ENCODE results near the gene ZNF701.
"Not testable (repeated sequence)": the region's sequence is repeated elsewhere in the genome, so short reads cannot be mapped to it uniquely, and the experiment has no call there.

Gene ZNF701

GRCh38 chr19:52567921-52568320, 2.2 kb upstream of the ZNF701 start:
- ChIA-PET CTCF (interaction anchor here (0.6 kb wide), 1 partner anchor 227 kb away, joined by 3 read pairs; no protein-coding TSS in a partner anchor), POLR2A (no interaction called here)
- no peak for TF ChIP-seq FOXA1 (IDR thresholded peaks at IDR 0.05)
- TF ChIP-seq SUZ12 (IDR thresholded peaks at IDR 0.05), result no peak
- TF ChIP-seq CTBP1 (IDR thresholded peaks at IDR 0.05; ENCODE audit: borderline replicate concordance), result no peak
- no peak for TF ChIP-seq SP1 (IDR thresholded peaks at IDR 0.05)
- TF ChIP-seq BHLHE40 (IDR thresholded peaks at IDR 0.05; ENCODE audit: borderline replicate concordance), result no peak
- TF ChIP-seq PKNOX1 (IDR thresholded peaks at IDR 0.05), result no peak
- no peak for TF ChIP-seq ARNT (IDR thresholded peaks at IDR 0.05)
- TF ChIP-seq ELF4 (IDR thresholded peaks at IDR 0.05), result no peak
- no peak for TF ChIP-seq L3MBTL2 (conservative IDR thresholded peaks at IDR 0.05)
- TF ChIP-seq FOXM1 (IDR thresholded peaks at IDR 0.05; ENCODE audit: borderline replicate concordance), result no peak
- no peak for TF ChIP-seq ZNF384 (IDR thresholded peaks at IDR 0.05)
- TF ChIP-seq FOXK2 (IDR thresholded peaks at IDR 0.05), result no peak
- TF ChIP-seq HDGF (IDR thresholded peaks at IDR 0.05; ENCODE audit: borderline replicate concordance), result no peak
- TF ChIP-seq NFRKB (IDR thresholded peaks at IDR 0.05), result no peak
- no peak for TF ChIP-seq LEF1 (IDR thresholded peaks at IDR 0.05; ENCODE audit: borderline replicate concordance)
- TF ChIP-seq TARDBP (IDR thresholded peaks at IDR 0.05), result no peak
- DNase-seq (ENCODE audit: extremely low spot score), result no peak

GRCh38 chr19:52569638-52569999, 468 bp upstream of the ZNF701 start:
- POLR2A ChIA-PET, CTCF ChIA-PET: not testable (repeated sequence)
- DNase-seq (ENCODE audit: extremely low spot score), result peak; percentile 7

DNA sequence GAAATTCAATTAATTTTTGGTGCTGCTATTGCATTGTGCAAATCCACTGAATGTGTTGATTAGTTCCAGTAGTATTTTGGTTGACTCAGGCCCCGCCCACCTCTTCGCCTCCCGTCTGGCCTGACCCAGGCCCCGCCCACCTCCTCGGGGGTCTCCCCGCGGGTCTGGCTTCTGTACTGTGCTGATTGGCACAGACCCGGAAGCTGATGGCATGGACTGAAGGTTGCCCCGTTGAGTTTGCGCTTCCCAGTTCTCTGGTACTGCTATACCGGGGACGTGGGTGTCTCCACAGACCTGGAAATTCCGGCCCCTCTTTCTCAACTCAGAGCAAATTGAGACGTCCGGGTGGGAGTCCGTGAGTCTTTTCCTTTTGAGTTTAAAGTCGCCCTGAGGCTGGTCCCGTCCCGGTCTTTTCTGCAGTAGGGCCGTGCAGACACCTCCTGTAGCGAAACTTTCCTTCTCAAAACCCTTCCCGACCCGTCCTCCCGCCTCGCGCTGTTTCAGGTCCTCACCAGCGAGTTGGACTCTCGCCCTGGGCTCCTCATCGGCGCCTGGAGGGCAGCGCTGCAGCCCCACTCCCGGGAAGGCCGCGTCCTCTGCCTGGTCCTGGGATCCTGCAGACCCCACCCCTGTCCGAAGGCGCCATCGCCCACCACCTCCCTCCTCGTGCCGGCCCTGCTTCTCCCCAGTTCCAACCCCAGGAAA, 14.8 kb downstream of the ZNF701 start:
- POLR2A ChIA-PET, result no interaction called here
- no peak for TF ChIP-seq ELF4 (IDR thresholded peaks at IDR 0.05)
- TF ChIP-seq CTBP1 (IDR thresholded peaks at IDR 0.05; ENCODE audit: borderline replicate concordance), result no peak
- no peak for TF ChIP-seq FOXM1 (IDR thresholded peaks at IDR 0.05; ENCODE audit: borderline replicate concordance)
- TF ChIP-seq LEF1 (IDR thresholded peaks at IDR 0.05; ENCODE audit: borderline replicate concordance), result no peak
- no peak for TF ChIP-seq BHLHE40 (IDR thresholded peaks at IDR 0.05; ENCODE audit: borderline replicate concordance)
- TF ChIP-seq ARNT (IDR thresholded peaks at IDR 0.05), result no peak
- TF ChIP-seq FOXA1 (IDR thresholded peaks at IDR 0.05), result no peak
- no peak for TF ChIP-seq L3MBTL2 (conservative IDR thresholded peaks at IDR 0.05)
- TF ChIP-seq HDGF (IDR thresholded peaks at IDR 0.05; ENCODE audit: borderline replicate concordance), result no peak
- no peak for TF ChIP-seq SP1 (IDR thresholded peaks at IDR 0.05)
- no peak for TF ChIP-seq NFRKB (IDR thresholded peaks at IDR 0.05)
- no peak for TF ChIP-seq TARDBP (IDR thresholded peaks at IDR 0.05)
- no peak for TF ChIP-seq PKNOX1 (IDR thresholded peaks at IDR 0.05)
- no peak for TF ChIP-seq SUZ12 (IDR thresholded peaks at IDR 0.05)
- no peak for TF ChIP-seq ZNF384 (IDR thresholded peaks at IDR 0.05)
- CTCF ChIA-PET, result no interaction called here
- DNase-seq (ENCODE audit: extremely low spot score), result no peak

- TF ChIP-seq FOXK2 (IDR thresholded peaks at IDR 0.05) (no peak), ARNT (IDR thresholded peaks at IDR 0.05) (no peak), CTBP1 (IDR thresholded peaks at IDR 0.05; ENCODE audit: borderline replicate concordance) (no peak), SUZ12 (IDR thresholded peaks at IDR 0.05) (no peak), NFRKB (IDR thresholded peaks at IDR 0.05) (no peak), ELF4 (IDR thresholded peaks at IDR 0.05) (no peak), FOXM1 (IDR thresholded peaks at IDR 0.05; ENCODE audit: borderline replicate concordance) (no peak), FOXA1 (IDR thresholded peaks at IDR 0.05) (no peak), LEF1 (IDR thresholded peaks at IDR 0.05; ENCODE audit: borderline replicate concordance) (no peak), SP1 (IDR thresholded peaks at IDR 0.05) (no peak), HDGF (IDR thresholded peaks at IDR 0.05; ENCODE audit: borderline replicate concordance) (no peak), ZNF384 (IDR thresholded peaks at IDR 0.05) (no peak), PKNOX1 (IDR thresholded peaks at IDR 0.05) (no peak), TARDBP (IDR thresholded peaks at IDR 0.05) (no peak)
- no peak for DNase-seq (ENCODE audit: extremely low spot score)
- ChIA-PET CTCF (no interaction called here), POLR2A (no interaction called here)
These were observed 15.5 kb downstream of the ZNF701 start for GRCh38 chr19:52585604-52586003.

DNA sequence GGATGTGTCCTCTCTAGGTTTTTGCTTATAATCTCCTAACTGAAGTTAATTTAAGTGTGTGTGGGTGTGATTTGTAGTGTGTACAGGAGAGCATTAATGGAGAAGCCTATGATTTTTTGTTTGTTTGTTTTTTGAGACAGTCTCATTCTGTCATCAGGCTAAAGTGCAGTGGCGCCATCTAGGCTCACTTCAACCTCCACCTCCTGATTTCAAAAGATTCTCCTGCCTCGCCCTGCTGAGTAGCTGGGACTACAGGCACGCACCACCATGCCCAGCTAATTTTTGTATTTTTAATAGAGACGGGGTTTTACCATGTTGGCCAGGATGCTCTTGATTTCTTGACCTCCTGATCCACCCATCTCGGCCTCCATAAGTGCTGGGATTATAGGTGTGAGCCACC, 20.6 kb downstream of the ZNF701 start:
- POLR2A ChIA-PET, result no interaction called here

GRCh38 chr19:52592301-52592700, 22.2 kb downstream of the ZNF701 start:
- ChIA-PET POLR2A (no interaction called here), CTCF (no interaction called here)
- DNase-seq (ENCODE audit: extremely low spot score), result no peak
- TF ChIP-seq BHLHE40 (IDR thresholded peaks at IDR 0.05; ENCODE audit: borderline replicate concordance), result no peak
- TF ChIP-seq FOXM1 (IDR thresholded peaks at IDR 0.05; ENCODE audit: borderline replicate concordance), result no peak
- TF ChIP-seq ARNT (IDR thresholded peaks at IDR 0.05), result no peak
- no peak for TF ChIP-seq L3MBTL2 (conservative IDR thresholded peaks at IDR 0.05)
- TF ChIP-seq HDGF (IDR thresholded peaks at IDR 0.05; ENCODE audit: borderline replicate concordance), result no peak
- TF ChIP-seq FOXA1 (IDR thresholded peaks at IDR 0.05), result no peak
- no peak for TF ChIP-seq SUZ12 (IDR thresholded peaks at IDR 0.05)
- TF ChIP-seq NFRKB (IDR thresholded peaks at IDR 0.05), result no peak
- no peak for TF ChIP-seq ZNF384 (IDR thresholded peaks at IDR 0.05)
- no peak for TF ChIP-seq TARDBP (IDR thresholded peaks at IDR 0.05)
- TF ChIP-seq PKNOX1 (IDR thresholded peaks at IDR 0.05), result no peak
- TF ChIP-seq LEF1 (IDR thresholded peaks at IDR 0.05; ENCODE audit: borderline replicate concordance), result no peak
- TF ChIP-seq SP1 (IDR thresholded peaks at IDR 0.05), result no peak
- TF ChIP-seq ELF4 (IDR thresholded peaks at IDR 0.05), result no peak
- TF ChIP-seq CTBP1 (IDR thresholded peaks at IDR 0.05; ENCODE audit: borderline replicate concordance), result no peak
- TF ChIP-seq FOXK2 (IDR thresholded peaks at IDR 0.05), result no peak

More for the DNA sequence above, 20.6 kb downstream of the ZNF701 start:
- no peak for TF ChIP-seq ZNF384 (IDR thresholded peaks at IDR 0.05)
- TF ChIP-seq NFRKB (IDR thresholded peaks at IDR 0.05), result no peak
- TF ChIP-seq CTBP1 (IDR thresholded peaks at IDR 0.05; ENCODE audit: borderline replicate concordance), result no peak
- no peak for TF ChIP-seq LEF1 (IDR thresholded peaks at IDR 0.05; ENCODE audit: borderline replicate concordance)
- no peak for TF ChIP-seq SP1 (IDR thresholded peaks at IDR 0.05)
- TF ChIP-seq TARDBP (IDR thresholded peaks at IDR 0.05), result no peak
- TF ChIP-seq ELF4 (IDR thresholded peaks at IDR 0.05), result no peak
- no peak for TF ChIP-seq FOXK2 (IDR thresholded peaks at IDR 0.05)
- no peak for TF ChIP-seq L3MBTL2 (conservative IDR thresholded peaks at IDR 0.05)
- CTCF ChIA-PET, result no interaction called here
- DNase-seq (ENCODE audit: extremely low spot score), result no peak

GRCh38 chr19:52593441-52593840, 23.4 kb downstream of the ZNF701 start:
- CTCF ChIA-PET; POLR2A ChIA-PET; DNase-seq (ENCODE audit: extremely low spot score): not testable (repeated sequence)

Measured in HEK293T (cell line).